H1 (cell line): ENCODE data around the gene RFXANK. TPM values are rescaled to one million over a fixed set of nuclear protein-coding genes. Genes with fewer than 3 reads are reported as not detected.
A peak's percentile ranks its signal among the peaks of the same experiment; 100 is the strongest.

Experiments
- CTBP2 ChIP-seq: IDR thresholded peaks from 2 replicates; pipeline ENCODE4 v1.7.0; 2011; ENCODE audit warnings: borderline replicate concordance, mild to moderate bottlenecking, moderate library complexity, mixed read lengths, low read length; ENCODE audit not compliant: insufficient read depth, insufficient read length
- EZH2 ChIP-seq: fragments of 200-600 bp; sonication (generic); IDR thresholded peaks from 2 replicates; pipeline ENCODE4 v1.7.1; 2012; ENCODE audit warnings: low read depth, mild to moderate bottlenecking, moderate library complexity, low read length, inconsistent platforms; ENCODE audit not compliant: severe bottlenecking
- GABPA ChIP-seq: IDR thresholded peaks from 2 replicates; pipeline ENCODE4 v1.6.1; 2011; ENCODE audit warnings: mild to moderate bottlenecking, low read length, moderate library complexity, borderline replicate concordance; ENCODE audit not compliant: insufficient read depth
- JUND ChIP-seq: IDR thresholded peaks from 2 replicates; pipeline ENCODE4 v1.6.1; 2011; ENCODE audit warnings: mild to moderate bottlenecking, improper control_type of control experiment, low read length
- KDM1A ChIP-seq: fragments of 200-600, 300-600 bp; sonication (generic); IDR thresholded peaks from 2 replicates; pipeline ENCODE4 v1.7.1; 2016; ENCODE audit warnings: mild to moderate bottlenecking, low read length, borderline replicate concordance
- KDM5A ChIP-seq: fragments of 200-600 bp; IDR thresholded peaks from 2 replicates; pipeline ENCODE4 v1.7.1; 2012; ENCODE audit warnings: mild to moderate bottlenecking, low read length, inconsistent platforms, mixed read lengths
- PHF8 ChIP-seq: fragments of 200-600 bp; sonication (generic); conservative IDR thresholded peaks from 2 replicates; pipeline ENCODE4 v1.7.1; 2012; ENCODE audit warnings: low read depth, mild to moderate bottlenecking, inconsistent platforms, low read length, moderate library complexity
- POLR2A ChIP-seq, 2 experiments: IDR thresholded peaks; 1 replicate in 1 of 2; 2 replicates in 1 of 2; pipeline ENCODE4 v1.6.1; 2011; ENCODE audit warnings: low read depth in 2 of 2, low read length in 2 of 2, mild to moderate bottlenecking in 2 of 2; ENCODE audit errors: control extremely low read depth in 1 of 2
- polyA plus RNA-seq, 7 experiments: library from polyadenylated mRNA; depleted of rRNA in 3 of 7; stranded (reverse) in 5 of 7; unstranded in 2 of 7; fragments of >200 nt in 5 of 7; fragments of 200-250 nt in 2 of 7; gene quantifications; 1 replicate in 5 of 7; 2 replicates in 1 of 7; 4 replicates in 1 of 7; pipeline versions ENCODE4 v1.2.1 to v1.2.3, GENCODE V29; 2011 to 2013; ENCODE audit warnings: missing spikeins in 2 of 7, mixed read lengths in 2 of 7
- total RNA-seq: library from RNA; stranded (reverse); fragmentation: NEBNext Ultra II Directional; extraction: Animal tissue kit (Norgen Biotek cat#: 25700); gene quantifications from 2 replicates; pipeline ENCODE4 v1.2.1, GENCODE V29; 2021
- TF ChIP-seq, protein P1 (sequence below): fragments of 300-600 bp; sonication (generic); IDR thresholded peaks from 2 replicates; pipeline ENCODE4 v1.7.1; 2012; ENCODE audit warnings: low read length, moderate library complexity, mild to moderate bottlenecking, inconsistent platforms; ENCODE audit not compliant: insufficient replicate concordance

The RFXANK gene
- total and polyA plus RNA-seq, 2 of the 8 experiments (the other 6 are each of a cell fraction or from before 2014, with no cell fraction given) = 72.9 to 87.5 TPM

DNA sequence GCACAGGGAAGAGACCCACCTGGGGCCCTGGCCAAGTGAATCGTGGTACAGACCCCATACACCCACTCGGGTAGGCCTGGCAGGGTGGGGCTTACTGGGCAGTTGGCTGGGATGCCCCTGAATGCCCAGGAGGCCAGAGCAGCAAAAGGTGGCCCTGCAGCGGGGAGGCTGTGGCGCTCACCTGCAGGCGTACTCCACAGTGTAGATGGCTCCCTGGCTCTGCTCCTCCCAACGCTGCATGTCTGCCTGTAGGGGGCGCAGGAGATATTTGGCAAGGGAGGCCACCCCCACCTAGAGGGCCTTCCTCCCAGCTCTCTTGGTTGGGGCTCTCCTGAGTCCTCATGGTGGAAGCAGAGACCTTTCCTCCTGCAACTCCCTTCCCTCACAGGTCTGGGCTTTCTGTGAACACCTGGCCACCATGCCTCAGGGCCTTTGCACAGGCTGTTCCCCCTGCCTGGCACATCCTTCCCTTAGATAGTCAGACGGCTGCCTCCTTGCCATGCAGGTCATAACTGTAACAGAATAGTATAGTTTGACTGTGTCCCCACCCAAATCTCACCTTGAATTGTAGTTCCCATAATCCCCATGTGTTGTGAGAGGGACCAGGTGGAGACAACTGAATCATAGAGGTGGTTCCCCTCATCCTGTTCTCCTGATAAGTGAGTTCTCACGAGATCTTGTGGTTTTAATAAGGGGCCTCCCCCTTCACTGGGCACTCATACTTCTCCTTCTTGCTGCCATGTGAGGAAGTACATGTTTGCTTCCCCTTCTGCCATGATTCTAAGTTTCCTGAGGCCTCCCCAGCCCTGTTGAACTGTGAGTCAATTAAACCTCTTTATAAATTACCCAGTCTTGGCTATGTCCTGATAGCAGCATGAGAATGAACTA, 6.0 kb upstream of the RFXANK start (continued):
- TF ChIP-seq, protein P1, sequence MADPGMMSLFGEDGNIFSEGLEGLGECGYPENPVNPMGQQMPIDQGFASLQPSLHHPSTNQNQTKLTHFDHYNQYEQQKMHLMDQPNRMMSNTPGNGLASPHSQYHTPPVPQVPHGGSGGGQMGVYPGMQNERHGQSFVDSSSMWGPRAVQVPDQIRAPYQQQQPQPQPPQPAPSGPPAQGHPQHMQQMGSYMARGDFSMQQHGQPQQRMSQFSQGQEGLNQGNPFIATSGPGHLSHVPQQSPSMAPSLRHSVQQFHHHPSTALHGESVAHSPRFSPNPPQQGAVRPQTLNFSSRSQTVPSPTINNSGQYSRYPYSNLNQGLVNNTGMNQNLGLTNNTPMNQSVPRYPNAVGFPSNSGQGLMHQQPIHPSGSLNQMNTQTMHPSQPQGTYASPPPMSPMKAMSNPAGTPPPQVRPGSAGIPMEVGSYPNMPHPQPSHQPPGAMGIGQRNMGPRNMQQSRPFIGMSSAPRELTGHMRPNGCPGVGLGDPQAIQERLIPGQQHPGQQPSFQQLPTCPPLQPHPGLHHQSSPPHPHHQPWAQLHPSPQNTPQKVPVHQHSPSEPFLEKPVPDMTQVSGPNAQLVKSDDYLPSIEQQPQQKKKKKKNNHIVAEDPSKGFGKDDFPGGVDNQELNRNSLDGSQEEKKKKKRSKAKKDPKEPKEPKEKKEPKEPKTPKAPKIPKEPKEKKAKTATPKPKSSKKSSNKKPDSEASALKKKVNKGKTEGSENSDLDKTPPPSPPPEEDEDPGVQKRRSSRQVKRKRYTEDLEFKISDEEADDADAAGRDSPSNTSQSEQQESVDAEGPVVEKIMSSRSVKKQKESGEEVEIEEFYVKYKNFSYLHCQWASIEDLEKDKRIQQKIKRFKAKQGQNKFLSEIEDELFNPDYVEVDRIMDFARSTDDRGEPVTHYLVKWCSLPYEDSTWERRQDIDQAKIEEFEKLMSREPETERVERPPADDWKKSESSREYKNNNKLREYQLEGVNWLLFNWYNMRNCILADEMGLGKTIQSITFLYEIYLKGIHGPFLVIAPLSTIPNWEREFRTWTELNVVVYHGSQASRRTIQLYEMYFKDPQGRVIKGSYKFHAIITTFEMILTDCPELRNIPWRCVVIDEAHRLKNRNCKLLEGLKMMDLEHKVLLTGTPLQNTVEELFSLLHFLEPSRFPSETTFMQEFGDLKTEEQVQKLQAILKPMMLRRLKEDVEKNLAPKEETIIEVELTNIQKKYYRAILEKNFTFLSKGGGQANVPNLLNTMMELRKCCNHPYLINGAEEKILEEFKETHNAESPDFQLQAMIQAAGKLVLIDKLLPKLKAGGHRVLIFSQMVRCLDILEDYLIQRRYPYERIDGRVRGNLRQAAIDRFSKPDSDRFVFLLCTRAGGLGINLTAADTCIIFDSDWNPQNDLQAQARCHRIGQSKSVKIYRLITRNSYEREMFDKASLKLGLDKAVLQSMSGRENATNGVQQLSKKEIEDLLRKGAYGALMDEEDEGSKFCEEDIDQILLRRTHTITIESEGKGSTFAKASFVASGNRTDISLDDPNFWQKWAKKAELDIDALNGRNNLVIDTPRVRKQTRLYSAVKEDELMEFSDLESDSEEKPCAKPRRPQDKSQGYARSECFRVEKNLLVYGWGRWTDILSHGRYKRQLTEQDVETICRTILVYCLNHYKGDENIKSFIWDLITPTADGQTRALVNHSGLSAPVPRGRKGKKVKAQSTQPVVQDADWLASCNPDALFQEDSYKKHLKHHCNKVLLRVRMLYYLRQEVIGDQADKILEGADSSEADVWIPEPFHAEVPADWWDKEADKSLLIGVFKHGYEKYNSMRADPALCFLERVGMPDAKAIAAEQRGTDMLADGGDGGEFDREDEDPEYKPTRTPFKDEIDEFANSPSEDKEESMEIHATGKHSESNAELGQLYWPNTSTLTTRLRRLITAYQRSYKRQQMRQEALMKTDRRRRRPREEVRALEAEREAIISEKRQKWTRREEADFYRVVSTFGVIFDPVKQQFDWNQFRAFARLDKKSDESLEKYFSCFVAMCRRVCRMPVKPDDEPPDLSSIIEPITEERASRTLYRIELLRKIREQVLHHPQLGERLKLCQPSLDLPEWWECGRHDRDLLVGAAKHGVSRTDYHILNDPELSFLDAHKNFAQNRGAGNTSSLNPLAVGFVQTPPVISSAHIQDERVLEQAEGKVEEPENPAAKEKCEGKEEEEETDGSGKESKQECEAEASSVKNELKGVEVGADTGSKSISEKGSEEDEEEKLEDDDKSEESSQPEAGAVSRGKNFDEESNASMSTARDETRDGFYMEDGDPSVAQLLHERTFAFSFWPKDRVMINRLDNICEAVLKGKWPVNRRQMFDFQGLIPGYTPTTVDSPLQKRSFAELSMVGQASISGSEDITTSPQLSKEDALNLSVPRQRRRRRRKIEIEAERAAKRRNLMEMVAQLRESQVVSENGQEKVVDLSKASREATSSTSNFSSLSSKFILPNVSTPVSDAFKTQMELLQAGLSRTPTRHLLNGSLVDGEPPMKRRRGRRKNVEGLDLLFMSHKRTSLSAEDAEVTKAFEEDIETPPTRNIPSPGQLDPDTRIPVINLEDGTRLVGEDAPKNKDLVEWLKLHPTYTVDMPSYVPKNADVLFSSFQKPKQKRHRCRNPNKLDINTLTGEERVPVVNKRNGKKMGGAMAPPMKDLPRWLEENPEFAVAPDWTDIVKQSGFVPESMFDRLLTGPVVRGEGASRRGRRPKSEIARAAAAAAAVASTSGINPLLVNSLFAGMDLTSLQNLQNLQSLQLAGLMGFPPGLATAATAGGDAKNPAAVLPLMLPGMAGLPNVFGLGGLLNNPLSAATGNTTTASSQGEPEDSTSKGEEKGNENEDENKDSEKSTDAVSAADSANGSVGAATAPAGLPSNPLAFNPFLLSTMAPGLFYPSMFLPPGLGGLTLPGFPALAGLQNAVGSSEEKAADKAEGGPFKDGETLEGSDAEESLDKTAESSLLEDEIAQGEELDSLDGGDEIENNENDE = no peak
- TF ChIP-seq GABPA = peak; percentile 54; the same call in 1 of the 2 replicates
- no peak for TF ChIP-seq EZH2
- TF ChIP-seq CTBP2 = no peak
- no peak for TF ChIP-seq POLR2A (IDR thresholded peaks at IDR 0.05; ENCODE audit: control extremely low read depth in 1 of 2, low read depth in 2 of 2, low read length in 2 of 2)
- no peak for TF ChIP-seq PHF8
- TF ChIP-seq KDM1A = peak; percentile 94
- no peak for TF ChIP-seq JUND
- no peak for TF ChIP-seq KDM5A
